GM23248 (cell line): ENCODE measurements around the gene ZMYND11.

ENCODE experiments used
- EZH2 ChIP-seq: fragments of 200-600 bp; sonication (generic); IDR thresholded peaks from 2 replicates; pipeline ENCODE4 v1.6.1; 2018; ENCODE audit warnings: antibody characterized with exemption, mild to moderate bottlenecking; ENCODE audit not compliant: insufficient read depth, poor library complexity, severe bottlenecking
- EZH2phosphoT487 ChIP-seq: fragments of 200-600 bp; sonication (generic); IDR thresholded peaks from 2 replicates; pipeline ENCODE4 v1.6.1; 2018; ENCODE audit warnings: antibody characterized with exemption, moderate library complexity, mild to moderate bottlenecking, low read depth; ENCODE audit not compliant: insufficient read depth

GRCh38 chr10:94613-95012 lies 40.6 kb upstream of the ZMYND11 start:
- TF ChIP-seq EZH2 (no peak), EZH2phosphoT487 (no peak)
